Astrocyte (in vitro differentiated cells and primary cell): Measurements from ENCODE around the gene PPFIBP1. TPM values are rescaled to one million over a fixed set of nuclear protein-coding genes. Genes with fewer than 3 reads are reported as not detected.
A peak's percentile ranks its signal among the peaks of the same experiment; 100 is the strongest.

ENCODE experiments used
- DNase-seq: peaks from one replicate; pipeline ENCODE4 v3.0.0-alpha.2; 2010; ENCODE audit warnings: low read depth
- FAIRE-seq: peaks from 2 replicates; lab custom pipeline; 2011; peaks lifted over from hg19 to GRCh38; lab: Jason Lieb, UNC
- H2AFZ ChIP-seq: 2 replicates; pipeline ENCODE4 v1.6.0; 2012; ENCODE audit warnings: low read depth, low read length, inconsistent platforms
- H3K27ac ChIP-seq: 2 replicates; pipeline ENCODE4 v1.5.1; 2011; ENCODE audit warnings: low read depth, low read length, inconsistent platforms
- H3K27me3 ChIP-seq: 2 replicates; pipeline ENCODE4 v1.6.0; 2011; ENCODE audit warnings: low read length, inconsistent platforms; ENCODE audit not compliant: insufficient read depth
- H3K36me3 ChIP-seq: 2 replicates; pipeline ENCODE4 v1.5.1; 2011; ENCODE audit warnings: low read length, inconsistent platforms; ENCODE audit not compliant: insufficient read depth
- H3K4me1 ChIP-seq: 2 replicates; pipeline ENCODE4 v1.5.1; 2011; ENCODE audit warnings: low read length, inconsistent platforms; ENCODE audit not compliant: insufficient read depth
- H3K4me2 ChIP-seq: 2 replicates; pipeline ENCODE4 v1.6.0; 2012; ENCODE audit warnings: low read length, inconsistent platforms
- H3K4me3 ChIP-seq: 2 replicates; pipeline ENCODE4 v1.5.1; 2011; ENCODE audit warnings: low read depth, mild to moderate bottlenecking, low read length, inconsistent platforms; ENCODE audit not compliant: insufficient read depth
- H3K79me2 ChIP-seq: 2 replicates; pipeline ENCODE4 v1.6.0; 2012; ENCODE audit warnings: mild to moderate bottlenecking, low read length, inconsistent platforms; ENCODE audit not compliant: insufficient read depth
- H3K9ac ChIP-seq: 2 replicates; pipeline ENCODE4 v1.6.0; 2012; ENCODE audit warnings: mild to moderate bottlenecking, low read length, inconsistent platforms
- H3K9me3 ChIP-seq: 2 replicates; pipeline ENCODE4 v1.5.1; 2012; ENCODE audit warnings: low read depth, mild to moderate bottlenecking, low read length, inconsistent platforms; ENCODE audit not compliant: insufficient read depth
- H4K20me1 ChIP-seq: 2 replicates; pipeline ENCODE4 v1.6.0; 2012; ENCODE audit warnings: low read length, inconsistent platforms; ENCODE audit not compliant: insufficient read depth
- H3K27ac Mint-ChIP-seq: one replicate; pipeline ENCODE4 v1.8.0; 2021; ENCODE audit warnings: mild to moderate bottlenecking, mixed read lengths; ENCODE audit not compliant: unreplicated experiment
- H3K27me3 Mint-ChIP-seq: one replicate; pipeline ENCODE4 v1.8.0; 2021; ENCODE audit warnings: low read depth, mixed read lengths; ENCODE audit not compliant: unreplicated experiment
- H3K36me3 Mint-ChIP-seq: one replicate; pipeline ENCODE4 v1.8.0; 2021; ENCODE audit warnings: low read depth, mixed read lengths; ENCODE audit not compliant: unreplicated experiment
- H3K4me1 Mint-ChIP-seq: one replicate; pipeline ENCODE4 v1.8.0; 2021; ENCODE audit warnings: low read depth, mixed read lengths; ENCODE audit not compliant: unreplicated experiment
- H3K4me3 Mint-ChIP-seq: one replicate; pipeline ENCODE4 v1.8.0; 2021; ENCODE audit warnings: mild to moderate bottlenecking, moderate library complexity, mixed read lengths; ENCODE audit not compliant: unreplicated experiment
- H3K9me3 Mint-ChIP-seq: one replicate; pipeline ENCODE4 v1.8.0; 2021; ENCODE audit warnings: mild to moderate bottlenecking, mixed read lengths; ENCODE audit not compliant: unreplicated experiment
- EZH2 ChIP-seq: IDR thresholded peaks from 2 replicates; pipeline ENCODE4 v1.6.1; 2012; ENCODE audit warnings: mild to moderate bottlenecking, low read length, inconsistent platforms; ENCODE audit not compliant: insufficient read depth
- total RNA-seq: library from RNA; stranded (reverse); gene quantifications from 2 replicates; pipeline ENCODE4 v1.2.1, GENCODE V29; 2021
- TF ChIP-seq, protein P1 (sequence below): IDR thresholded peaks from 2 replicates; pipeline ENCODE4 v1.5.1; 2011; ENCODE audit warnings: low read depth, mild to moderate bottlenecking, inconsistent platforms, low read length, moderate library complexity; ENCODE audit not compliant: insufficient read depth

PPFIBP1 gene
- total RNA-seq, 1 donor from 2014 or later: 147 TPM

DNA sequence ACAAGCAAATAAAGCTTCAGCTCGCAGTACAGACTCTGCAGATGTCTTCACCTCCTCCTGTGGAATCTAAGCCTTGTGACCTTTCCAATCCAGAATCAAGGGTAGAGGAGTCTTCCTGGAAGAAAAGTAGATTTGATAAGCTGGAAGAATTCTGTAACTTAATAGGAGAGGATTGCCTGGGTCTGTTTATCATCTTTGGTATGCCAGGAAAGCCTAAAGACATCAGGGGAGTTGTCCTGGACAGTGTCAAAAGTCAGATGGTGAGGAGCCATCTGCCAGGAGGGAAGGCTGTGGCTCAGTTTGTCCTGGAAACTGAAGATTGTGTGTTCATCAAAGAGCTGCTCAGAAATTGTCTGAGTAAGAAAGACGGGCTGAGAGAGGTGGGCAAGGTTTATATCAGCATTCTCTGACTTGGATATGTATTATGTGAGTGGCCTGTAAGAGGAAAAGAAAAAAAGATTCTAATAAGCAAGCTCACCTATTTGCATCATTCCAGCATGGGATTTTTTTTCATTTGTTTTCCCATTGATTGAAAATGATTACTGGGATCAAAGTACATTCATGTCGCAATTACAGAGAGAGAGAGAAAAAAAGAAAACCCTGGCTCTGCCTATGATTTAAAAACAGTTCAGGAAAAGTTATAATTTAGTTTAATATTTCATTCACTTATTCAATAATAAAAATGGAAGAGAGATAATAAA lies 173.0 kb downstream of the PPFIBP1 start:
- DNase-seq (no peak), FAIRE-seq (no peak)
- no peak overlapping the region for H3K27ac ChIP-seq
- H3K36me3 Mint-ChIP-seq: peaks cover 19% of the 10 kb centered on the region
- H3K4me2 ChIP-seq: no peak overlapping the region
- no peaks in the 10 kb centered on the region for H3K27me3 ChIP-seq
- H3K4me3 ChIP-seq: no peak overlapping the region
- no peaks in the 10 kb centered on the region for H3K79me2 ChIP-seq
- H3K27ac Mint-ChIP-seq: no peak overlapping the region
- H4K20me1 ChIP-seq: no peaks in the 10 kb centered on the region
- TF ChIP-seq EZH2: no peak
- TF ChIP-seq, protein P1, sequence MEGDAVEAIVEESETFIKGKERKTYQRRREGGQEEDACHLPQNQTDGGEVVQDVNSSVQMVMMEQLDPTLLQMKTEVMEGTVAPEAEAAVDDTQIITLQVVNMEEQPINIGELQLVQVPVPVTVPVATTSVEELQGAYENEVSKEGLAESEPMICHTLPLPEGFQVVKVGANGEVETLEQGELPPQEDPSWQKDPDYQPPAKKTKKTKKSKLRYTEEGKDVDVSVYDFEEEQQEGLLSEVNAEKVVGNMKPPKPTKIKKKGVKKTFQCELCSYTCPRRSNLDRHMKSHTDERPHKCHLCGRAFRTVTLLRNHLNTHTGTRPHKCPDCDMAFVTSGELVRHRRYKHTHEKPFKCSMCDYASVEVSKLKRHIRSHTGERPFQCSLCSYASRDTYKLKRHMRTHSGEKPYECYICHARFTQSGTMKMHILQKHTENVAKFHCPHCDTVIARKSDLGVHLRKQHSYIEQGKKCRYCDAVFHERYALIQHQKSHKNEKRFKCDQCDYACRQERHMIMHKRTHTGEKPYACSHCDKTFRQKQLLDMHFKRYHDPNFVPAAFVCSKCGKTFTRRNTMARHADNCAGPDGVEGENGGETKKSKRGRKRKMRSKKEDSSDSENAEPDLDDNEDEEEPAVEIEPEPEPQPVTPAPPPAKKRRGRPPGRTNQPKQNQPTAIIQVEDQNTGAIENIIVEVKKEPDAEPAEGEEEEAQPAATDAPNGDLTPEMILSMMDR: no peak
- no peaks in the 10 kb centered on the region for H3K9me3 Mint-ChIP-seq
- no peak overlapping the region for H2AFZ ChIP-seq
- H3K27me3 Mint-ChIP-seq: no peaks in the 10 kb centered on the region
- no peak overlapping the region for H3K9ac ChIP-seq
- H3K9me3 ChIP-seq: no peaks in the 10 kb centered on the region
- H3K4me1 Mint-ChIP-seq: no peaks in the 10 kb centered on the region
- no peaks in the 10 kb centered on the region for H3K4me1 ChIP-seq
- H3K36me3 ChIP-seq: peaks cover 34% of the 10 kb centered on the region
- no peak overlapping the region for H3K4me3 Mint-ChIP-seq

DNA sequence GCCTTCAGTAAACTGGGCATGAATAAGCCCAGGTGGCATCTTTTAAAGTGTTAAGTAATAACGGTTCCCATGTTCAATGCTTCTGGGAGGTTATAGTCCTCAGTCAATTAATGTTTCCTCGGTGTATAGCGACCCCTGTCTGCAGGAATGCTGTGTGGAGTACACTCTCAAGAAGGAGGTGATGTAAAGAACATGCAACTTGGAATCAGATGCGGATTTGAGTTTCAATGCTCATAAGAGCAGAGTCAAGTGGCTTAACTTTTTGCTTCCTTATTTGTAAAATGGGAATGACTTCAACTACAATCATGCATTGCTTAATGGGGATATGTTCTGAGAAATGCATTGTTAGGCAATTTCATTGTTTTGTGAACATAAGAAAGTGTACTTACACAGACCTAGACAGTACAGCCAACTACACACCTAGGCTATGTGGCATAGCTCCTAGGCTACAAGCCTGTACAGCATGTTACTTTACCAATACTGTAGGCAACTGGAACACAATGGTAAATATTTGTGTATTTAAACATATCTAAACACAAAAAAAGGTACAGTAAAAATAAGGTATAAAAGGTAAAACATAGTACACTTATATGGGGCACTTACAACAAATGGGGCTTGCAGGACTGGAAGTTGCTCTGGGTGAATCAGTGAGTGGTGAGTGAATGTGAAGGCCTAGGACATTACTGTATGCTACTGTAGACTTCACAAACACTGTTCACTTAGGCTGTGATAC lies 179.9 kb downstream of the PPFIBP1 start:
- Mint-ChIP-seq H3K27ac (peak overlapping the region; percentile 83), H3K36me3 (peaks cover 4% of the 10 kb centered on the region), H3K4me3 (no peak overlapping the region), H3K27me3 (no peaks in the 10 kb centered on the region), H3K9me3 (no peaks in the 10 kb centered on the region), H3K4me1 (peaks cover 3% of the 10 kb centered on the region)
- Histone ChIP-seq H3K27me3 (no peaks in the 10 kb centered on the region), H2AFZ (no peak overlapping the region), H4K20me1 (no peaks in the 10 kb centered on the region), H3K9ac (no peak overlapping the region), H3K27ac (no peak overlapping the region), H3K79me2 (no peaks in the 10 kb centered on the region), H3K4me1 (no peaks in the 10 kb centered on the region), H3K9me3 (no peaks in the 10 kb centered on the region), H3K4me2 (no peak overlapping the region), H3K4me3 (no peak overlapping the region), H3K36me3 (no peaks in the 10 kb centered on the region)
- DNase-seq (peak; percentile 61), FAIRE-seq (peak; percentile 90)
- no peak for TF ChIP-seq EZH2
- TF ChIP-seq, protein P1: peak; percentile 95
